ENCODE measurements around the gene TRPC4AP. TPM values are rescaled to one million over a fixed set of nuclear protein-coding genes. Genes with fewer than 3 reads are reported as not detected.

Gene TRPC4AP
- total and polyA plus RNA-seq, 2 of the 8 experiments (the other 6 are each of a cell fraction or from before 2014, with no cell fraction given): 73.1 to 74.8 TPM

DNA sequence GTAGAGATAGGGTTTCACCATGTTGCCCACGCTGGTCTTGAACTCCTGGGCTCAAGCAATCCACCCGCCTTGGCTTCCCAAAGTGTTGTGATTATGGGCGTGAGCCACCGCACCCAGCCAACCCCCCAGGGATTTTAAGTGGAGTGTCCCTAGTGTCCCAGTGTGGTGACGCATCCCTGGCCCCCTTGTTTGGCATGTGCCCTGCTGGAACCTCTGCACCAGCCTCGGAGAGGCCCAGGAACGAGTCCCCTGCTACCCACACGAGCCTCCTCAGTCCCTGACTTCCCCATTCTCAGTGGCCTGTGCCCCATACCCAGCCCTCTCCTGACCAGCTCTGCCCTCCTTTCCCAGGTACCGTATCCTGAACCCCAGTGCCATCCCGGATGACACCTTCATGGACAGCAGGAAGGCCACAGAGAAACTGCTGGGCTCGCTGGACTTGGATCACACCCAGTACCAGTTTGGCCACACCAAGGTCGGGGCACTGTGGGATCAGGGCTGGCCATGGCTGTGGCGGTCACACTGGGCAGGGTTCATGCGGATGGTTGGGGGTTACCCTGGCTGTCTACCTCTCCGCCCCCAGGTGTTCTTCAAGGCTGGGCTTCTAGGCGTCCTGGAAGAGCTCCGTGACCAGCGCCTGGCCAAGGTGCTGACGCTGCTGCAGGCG, 99.7 kb downstream of the TRPC4AP start:
- Histone ChIP-seq H4K91ac (replicated peaks; ENCODE audit: insufficient read length, low read length) (no peak overlapping the region), H2BK120ac (replicated peaks; ENCODE audit: low read depth, low read length) (no peak overlapping the region), H3K27ac (ENCODE audit: low read depth, low read length) (no peak overlapping the region), H2AK5ac (ENCODE audit: low read depth, low read length) (no peak overlapping the region), H2BK12ac (ENCODE audit: low read depth, low read length) (no peak overlapping the region), H3K79me2 (ENCODE audit: control insufficient read depth in 1 of 2, insufficient read depth in 2 of 2, low read length in 2 of 2) (no peaks in the 10 kb centered on the region), H3K27me3 (replicated peaks in 1 of 4; ENCODE audit: control insufficient read depth in 3 of 4, extremely low read depth in 1 of 4, insufficient read depth in 3 of 4, low read length in 3 of 4) (0 out of 7 replicates have a peak, but pooled peaks cover 0 to 2% (median 0%) of the 10 kb centered on the region in 4 experiments), H3K23me2 (ENCODE audit: low read depth, low read length) (no peaks in the 10 kb centered on the region; the same call in 1 of the 2 replicates), H4K5ac (ENCODE audit: insufficient read length, low read depth, low read length) (no peak overlapping the region), H2AFZ (ENCODE audit: low read length) (no peak overlapping the region), H3K23ac (ENCODE audit: insufficient read length) (no peak overlapping the region), H2BK15ac (ENCODE audit: low read length) (no peak overlapping the region), H4K20me1 (replicated peaks in 1 of 2; ENCODE audit: control insufficient read depth in 1 of 2, insufficient read depth in 2 of 2, low read length in 2 of 2) (peaks cover 0 to 6% of the 10 kb centered on the region in 2 experiments), H3K4ac (replicated peaks; ENCODE audit: insufficient read length, low read depth, low read length) (no peak overlapping the region), H3K18ac (ENCODE audit: extremely low read depth, low read length) (no peak overlapping the region), H2BK20ac (ENCODE audit: low read length) (no peak overlapping the region), H3K9ac (replicated peaks in 1 of 4; ENCODE audit: extremely low read depth in 1 of 4, low read depth in 3 of 4, low read length in 3 of 4) (no peak overlapping the region), H3K79me1 (ENCODE audit: low read depth, low read length) (no peaks in the 10 kb centered on the region), H3K4me2 (ENCODE audit: insufficient read depth in 1 of 2, low read depth in 2 of 2, low read length in 2 of 2) (no peak overlapping the region), H3K36me3 (ENCODE audit: control insufficient read depth in 2 of 4, insufficient read depth in 4 of 4, low read length in 3 of 4) (peaks cover 0 to 4% (median 3%) of the 10 kb centered on the region in 4 experiments; a peak in 3 of 8 replicates), H3K14ac (ENCODE audit: insufficient read length) (no peak overlapping the region), H3K56ac (replicated peaks; ENCODE audit: insufficient read length, low read depth, low read length) (no peak overlapping the region), H4K8ac (ENCODE audit: extremely low read depth, insufficient read depth, low read length) (peak overlapping the region; percentile 5; the same call in 1 of the 2 replicates), H3K4me1 (replicated peaks in 1 of 4; ENCODE audit: control insufficient read depth in 3 of 4, insufficient read depth in 4 of 4, low read length in 3 of 4) (no peaks in the 10 kb centered on the region; a peak in 1 of 7 replicates), H3K9me3 (ENCODE audit: insufficient read depth in 2 of 2, low read depth in 1 of 2, low read length in 1 of 2) (no peaks in the 10 kb centered on the region), H2BK5ac (ENCODE audit: low read depth, low read length) (no peak overlapping the region; the same call in 1 of the 2 replicates), H3K4me3 (ENCODE audit: extremely low read depth in 1 of 4, insufficient read depth in 2 of 4, low read depth in 3 of 4, low read length in 4 of 4) (no peak overlapping the region)
- CTCF ChIA-PET (ENCODE audit: partially characterized antibody): interaction anchor here (1.8 to 4.2 kb wide), 3 partner anchors 9 to 119 kb away, joined by 5 to 25 read pairs (median 7); partner anchors contain the start of genes GSS and MYH7B
- POLR2A ChIA-PET (ENCODE audit: partially characterized antibody): interaction anchor here (0.7 kb wide), 1 partner anchor 749 kb away, joined by 3 read pairs; no protein-coding TSS in a partner anchor
- DNase-seq (ENCODE audit: low read depth in 1 of 2, low spot score in 2 of 2): no peak
- FAIRE-seq: no peak
- TF ChIP-seq ZNF274 (IDR thresholded peaks at IDR 0.05; ENCODE audit: borderline replicate concordance, extremely low read depth, low read length) (no peak), TAF1 (IDR thresholded peaks at IDR 0.05; ENCODE audit: low read depth, low read length) (no peak), JUND (IDR thresholded peaks at IDR 0.05; ENCODE audit: low read length) (no peak), FOSL1 (IDR thresholded peaks at IDR 0.05; ENCODE audit: insufficient read depth, low read depth, low read length) (no peak)
- 89% methylated on average over 19 of the region's 20 CpGs; no CpG with 5 or more reads in 1 of the 2 experiments for WGBS, 2 experiments (ENCODE audit: extremely low coverage in 1 of 2, insufficient coverage in 1 of 2, insufficient read length in 1 of 2, insufficient replicate concordance in 2 of 2, low coverage in 1 of 2, low lambda C conversion rate in 2 of 2, missing lambda C conversion rate in 1 of 2)

All from H1 (cell line).